MM.1S (cell line): Measurements from ENCODE around the gene SP4.

ENCODE experiments used
- DNase-seq: peaks from one replicate; pipeline ENCODE4 v3.0.0-alpha.2; 2015
- H2AFZ ChIP-seq: fragments of 300-600 bp; sonication (generic); 2 replicates; pipeline ENCODE4 v1.6.0; 2016; ENCODE audit warnings: antibody characterized with exemption, low read length
- H3F3A ChIP-seq: fragments of 300-600 bp; sonication (generic); 2 replicates; pipeline ENCODE4 v1.6.1; 2016; ENCODE audit warnings: mild to moderate bottlenecking, antibody characterized with exemption, low read length, moderate library complexity, mixed read lengths; ENCODE audit not compliant: insufficient read depth
- H3K27ac ChIP-seq: fragments of 300-600 bp; sonication (generic); 2 replicates; pipeline ENCODE4 v1.5.1; 2016; ENCODE audit warnings: mild to moderate bottlenecking, low read length
- H3K27me3 ChIP-seq: fragments of 300-600 bp; sonication (generic); replicated peaks from 2 replicates; pipeline ENCODE4 v1.6.0; 2016; ENCODE audit warnings: low read length; ENCODE audit not compliant: insufficient read depth
- H3K36me3 ChIP-seq: fragments of 300-600 bp; sonication (generic); replicated peaks from 2 replicates; pipeline ENCODE4 v1.6.1; 2016; ENCODE audit warnings: mild to moderate bottlenecking, low read length, mixed read lengths; ENCODE audit not compliant: insufficient read depth
- H3K4me1 ChIP-seq: fragments of 300-600 bp; sonication (generic); 2 replicates; pipeline ENCODE4 v1.6.1; 2016; ENCODE audit warnings: low read length, mixed read lengths
- H3K4me2 ChIP-seq: fragments of 300-600 bp; sonication (generic); 2 replicates; pipeline ENCODE4 v1.6.0; 2016; ENCODE audit warnings: low read depth, low read length
- H3K4me3 ChIP-seq: fragments of 300-600 bp; sonication (generic); 2 replicates; pipeline ENCODE4 v1.5.1; 2016; ENCODE audit warnings: low read length, mixed read lengths
- H3K79me2 ChIP-seq: fragments of 300-600 bp; sonication (generic); 2 replicates; pipeline ENCODE4 v1.6.1; 2016; ENCODE audit warnings: mixed run types, low read length, mixed read lengths
- H3K9ac ChIP-seq: fragments of 300-600 bp; sonication (generic); 2 replicates; pipeline ENCODE4 v1.6.1; 2016; ENCODE audit warnings: low read length, mixed read lengths
- H3K9me2 ChIP-seq: fragments of 300-600 bp; sonication (generic); replicated peaks from 2 replicates; pipeline ENCODE4 v1.6.1; 2016; ENCODE audit warnings: mild to moderate bottlenecking, low read length, mixed read lengths; ENCODE audit not compliant: insufficient read depth
- H3K9me3 ChIP-seq: fragments of 300-600 bp; sonication (generic); replicated peaks from 2 replicates; pipeline ENCODE4 v1.6.1; 2016; ENCODE audit warnings: mild to moderate bottlenecking, low read length, mixed read lengths; ENCODE audit not compliant: insufficient read depth
- H4K20me1 ChIP-seq: fragments of 300-600 bp; sonication (generic); 2 replicates; pipeline ENCODE4 v1.6.1; 2016; ENCODE audit warnings: mild to moderate bottlenecking, low read length, moderate library complexity, mixed read lengths; ENCODE audit not compliant: insufficient read depth
- EZH2 ChIP-seq: fragments of 300-600 bp; sonication (generic); optimal IDR thresholded peaks from 2 replicates; pipeline ENCODE3; 2017; ENCODE audit warnings: low read depth, mild to moderate bottlenecking, antibody characterized with exemption, low read length, mixed read lengths
- EZH2phosphoT487 ChIP-seq: fragments of 300-600 bp; sonication (generic); IDR thresholded peaks from 2 replicates; pipeline ENCODE4 v1.6.1; 2018; ENCODE audit warnings: antibody characterized with exemption, low read length
- TF ChIP-seq, protein P1 (sequence below): fragments of 300-600 bp; sonication (generic); IDR thresholded peaks from 2 replicates; pipeline ENCODE4 v1.5.1; 2016; ENCODE audit warnings: antibody characterized with exemption, low read length, mixed read lengths

Gene SP4

GRCh38 chr7:21508538-21508937 is 80.7 kb downstream of the SP4 start:
- no peak overlapping the region for H3K4me3 ChIP-seq
- no peaks in the 10 kb centered on the region for H3K79me2 ChIP-seq
- no peaks in the 10 kb centered on the region for H4K20me1 ChIP-seq
- H3K4me2 ChIP-seq: no peak overlapping the region
- no peaks in the 10 kb centered on the region for H3K27me3 ChIP-seq
- TF ChIP-seq EZH2phosphoT487 (no peak), EZH2 (no peak)
- TF ChIP-seq, protein P1, sequence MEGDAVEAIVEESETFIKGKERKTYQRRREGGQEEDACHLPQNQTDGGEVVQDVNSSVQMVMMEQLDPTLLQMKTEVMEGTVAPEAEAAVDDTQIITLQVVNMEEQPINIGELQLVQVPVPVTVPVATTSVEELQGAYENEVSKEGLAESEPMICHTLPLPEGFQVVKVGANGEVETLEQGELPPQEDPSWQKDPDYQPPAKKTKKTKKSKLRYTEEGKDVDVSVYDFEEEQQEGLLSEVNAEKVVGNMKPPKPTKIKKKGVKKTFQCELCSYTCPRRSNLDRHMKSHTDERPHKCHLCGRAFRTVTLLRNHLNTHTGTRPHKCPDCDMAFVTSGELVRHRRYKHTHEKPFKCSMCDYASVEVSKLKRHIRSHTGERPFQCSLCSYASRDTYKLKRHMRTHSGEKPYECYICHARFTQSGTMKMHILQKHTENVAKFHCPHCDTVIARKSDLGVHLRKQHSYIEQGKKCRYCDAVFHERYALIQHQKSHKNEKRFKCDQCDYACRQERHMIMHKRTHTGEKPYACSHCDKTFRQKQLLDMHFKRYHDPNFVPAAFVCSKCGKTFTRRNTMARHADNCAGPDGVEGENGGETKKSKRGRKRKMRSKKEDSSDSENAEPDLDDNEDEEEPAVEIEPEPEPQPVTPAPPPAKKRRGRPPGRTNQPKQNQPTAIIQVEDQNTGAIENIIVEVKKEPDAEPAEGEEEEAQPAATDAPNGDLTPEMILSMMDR: no peak
- no peak overlapping the region for H3K9ac ChIP-seq
- no peak for DNase-seq
- H3K9me3 ChIP-seq: no peaks in the 10 kb centered on the region
- H2AFZ ChIP-seq: no peak overlapping the region
- no peaks in the 10 kb centered on the region for H3F3A ChIP-seq
- no peak overlapping the region for H3K27ac ChIP-seq
- no peaks in the 10 kb centered on the region for H3K36me3 ChIP-seq
- H3K4me1 ChIP-seq: no peaks in the 10 kb centered on the region
- no peaks in the 10 kb centered on the region for H3K9me2 ChIP-seq

DNA sequence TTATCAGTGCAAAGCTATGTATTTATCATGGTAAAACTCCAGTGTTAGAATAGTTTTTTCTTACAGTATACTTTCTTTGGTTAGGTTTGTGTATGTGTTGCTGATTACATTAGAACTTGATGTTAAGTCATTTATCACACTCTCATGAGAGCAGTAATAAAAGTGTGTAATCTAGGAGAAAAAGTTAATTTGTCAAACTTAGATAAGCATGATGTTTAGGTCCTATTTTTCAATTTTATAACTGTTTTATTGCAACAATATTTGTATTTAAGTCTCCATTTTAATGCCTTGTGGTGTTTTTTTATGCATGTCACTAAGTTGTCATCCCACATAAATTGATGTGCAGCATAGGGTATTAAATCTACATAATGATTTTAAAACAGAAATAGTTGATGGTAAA is 86.2 kb downstream of the SP4 start:
- Histone ChIP-seq H3K4me2 (no peak overlapping the region), H3K4me3 (no peak overlapping the region), H3K27ac (no peak overlapping the region), H3K9me2 (no peaks in the 10 kb centered on the region), H3K4me1 (no peaks in the 10 kb centered on the region), H2AFZ (no peak overlapping the region), H3K9ac (no peak overlapping the region), H3F3A (no peaks in the 10 kb centered on the region), H4K20me1 (no peaks in the 10 kb centered on the region), H3K79me2 (no peaks in the 10 kb centered on the region), H3K9me3 (no peaks in the 10 kb centered on the region), H3K36me3 (no peaks in the 10 kb centered on the region), H3K27me3 (no peaks in the 10 kb centered on the region)
- DNase-seq: no peak
- TF ChIP-seq EZH2phosphoT487: no peak
- TF ChIP-seq, protein P1: no peak
- no peak for TF ChIP-seq EZH2

- Histone ChIP-seq H3K9me3 (no peaks in the 10 kb centered on the region), H3K27me3 (no peaks in the 10 kb centered on the region), H3K4me1 (no peaks in the 10 kb centered on the region), H3K4me3 (no peak overlapping the region), H3K36me3 (no peaks in the 10 kb centered on the region), H3K27ac (no peak overlapping the region), H2AFZ (no peak overlapping the region), H3K4me2 (no peak overlapping the region), H3F3A (no peaks in the 10 kb centered on the region), H3K79me2 (no peaks in the 10 kb centered on the region), H3K9ac (no peak overlapping the region), H4K20me1 (no peaks in the 10 kb centered on the region), H3K9me2 (no peaks in the 10 kb centered on the region)
- TF ChIP-seq, protein P1: no peak
- no peak for TF ChIP-seq EZH2phosphoT487
- TF ChIP-seq EZH2: no peak
- DNase-seq: no peak
Observed at GRCh38 chr7:21524680-21525079, 96.8 kb downstream of the SP4 start.

DNA sequence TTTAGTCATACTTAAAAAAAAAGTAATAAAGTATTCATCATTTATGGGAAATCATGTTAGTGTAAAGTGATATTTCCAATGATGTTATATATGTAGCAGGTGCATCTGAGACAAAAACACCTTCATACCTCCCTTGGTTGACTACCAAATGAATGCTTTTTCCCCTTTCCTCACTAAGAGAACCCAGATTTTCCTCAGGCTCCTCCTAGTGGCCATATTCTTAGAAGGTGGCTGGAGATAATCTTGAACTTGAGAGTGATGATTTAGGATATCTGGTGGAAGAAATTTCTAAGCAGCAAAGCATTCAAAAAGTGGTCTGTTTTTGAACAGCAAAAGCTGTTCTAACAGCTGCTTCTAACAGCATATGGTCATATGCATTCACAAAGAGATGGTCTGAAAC is 98.1 kb downstream of the SP4 start:
- DNase-seq: peak; percentile 15
- Histone ChIP-seq H3K79me2 (no peaks in the 10 kb centered on the region), H3K4me2 (no peak overlapping the region), H3K4me1 (no peaks in the 10 kb centered on the region), H3K9me3 (no peaks in the 10 kb centered on the region), H3K27me3 (no peaks in the 10 kb centered on the region), H3K9ac (no peak overlapping the region), H3K36me3 (no peaks in the 10 kb centered on the region), H4K20me1 (no peaks in the 10 kb centered on the region), H3K9me2 (no peaks in the 10 kb centered on the region), H3K27ac (no peak overlapping the region), H3F3A (no peaks in the 10 kb centered on the region), H2AFZ (no peak overlapping the region), H3K4me3 (no peak overlapping the region)
- TF ChIP-seq EZH2phosphoT487: no peak
- TF ChIP-seq, protein P1: peak; percentile 43
